HCT116 (cell line): ENCODE measurements around the gene HOXB3. TPM values are rescaled to one million over a fixed set of nuclear protein-coding genes. Genes with fewer than 3 reads are reported as not detected.

Experiments used
- ATAC-seq: fragments of 200-7000 bp; cut with Tn5 transposase; 2 replicates; pipeline ENCODE4 v1.9.1; 2020; ENCODE audit warnings: mild to moderate bottlenecking, moderate library complexity
- BruUV-seq: library from RNA; stranded (reverse); fragments of 400-500 nt; replicated peaks from 2 replicates; lab custom pipeline; 2021; lab: Mats Ljungman, UMichigan
- CTCF ChIA-PET: fragments of 300-600 bp; sonication (Branson Sonifier 250); formaldehyde crosslinking; loops from one replicate; lab custom pipeline; 2021; ENCODE audit warnings: antibody characterized with exemption; lab: Charles Lee
- POLR2A ChIA-PET: fragments of 300-600, 350-600 bp; sonication (Branson Sonifier 250); formaldehyde crosslinking; loops from one replicate; lab custom pipeline; 2021; ENCODE audit warnings: antibody characterized with exemption; lab: Charles Lee
- RAD21 ChIA-PET, 2 experiments: fragments of 300-600 bp; sonication (Branson Sonifier 250); formaldehyde crosslinking; loops; one replicate each; lab custom pipeline; 2023; ENCODE audit warnings: low total read pairs in 2 of 2; ENCODE audit not compliant: uncharacterized antibody in 2 of 2, unreplicated experiment in 2 of 2, low non-redundant PET in 1 of 2; lab: Charles Lee
- DNase-seq: peaks from one replicate; pipeline ENCODE4 v3.0.0-alpha.2; 2010; ENCODE audit warnings: low read depth, low spot score
- H2AFZ ChIP-seq: fragments of 200-600 bp; shearing (Covaris generic), sonication (generic); 2 replicates; pipeline ENCODE4 v1.6.1; 2017; ENCODE audit warnings: low read depth, mixed run types, mixed read lengths, antibody characterized with exemption, low read length; ENCODE audit not compliant: poor library complexity, severe bottlenecking
- H3K27ac ChIP-seq: 2 replicates; pipeline ENCODE4 v1.5.1; 2012; ENCODE audit warnings: low read depth, low read length
- H3K27me3 ChIP-seq: fragments of 200-600 bp; sonication (generic); 2 replicates; pipeline ENCODE4 v1.6.1; 2016; ENCODE audit warnings: mixed run types, low read length, mixed read lengths; ENCODE audit not compliant: insufficient read depth
- H3K36me3 ChIP-seq, 2 experiments: fragments of 200-500 bp in 1 of 2; fragments of 200-600 bp in 1 of 2; sonication (Bioruptor generic) in 1 of 2; sonication (generic) in 1 of 2; 2 replicates each; pipeline versions ENCODE4 v1.5.1 to v1.6.1; 2014 to 2016; ENCODE audit warnings: low read length in 2 of 2, inconsistent platforms in 1 of 2, mixed read lengths in 1 of 2, mixed run types in 1 of 2; ENCODE audit not compliant: insufficient read depth in 2 of 2, control insufficient read depth in 1 of 2
- H3K4me1 ChIP-seq, 2 experiments: fragments of 200-600 bp in 1 of 2; sonication (generic) in 1 of 2; 2 replicates each; pipeline versions ENCODE4 v1.5.1 to v1.6.1; 2012 to 2017; ENCODE audit warnings: low read length in 2 of 2, inconsistent platforms in 1 of 2, mild to moderate bottlenecking in 1 of 2, mixed read lengths in 1 of 2, mixed run types in 1 of 2, moderate library complexity in 1 of 2; ENCODE audit not compliant: insufficient read depth in 2 of 2, control insufficient read depth in 1 of 2
- H3K4me2 ChIP-seq: fragments of 200-600 bp; sonication (generic); 2 replicates; pipeline ENCODE4 v1.6.1; 2017; ENCODE audit warnings: mixed run types, low read length, mixed read lengths
- H3K4me3 ChIP-seq, 2 experiments: fragments of 200-600 bp in 1 of 2; sonication (generic) in 1 of 2; replicated peaks in 1 of 2; 2 replicates each; pipeline ENCODE4 v1.5.1; 2011 to 2016; ENCODE audit warnings: low read length in 2 of 2, control low read depth in 1 of 2, low read depth in 1 of 2, mild to moderate bottlenecking in 1 of 2, mixed read lengths in 1 of 2, mixed run types in 1 of 2
- H3K79me2 ChIP-seq: fragments of 200-600 bp; sonication (generic); 2 replicates; pipeline ENCODE4 v1.6.1; 2017; ENCODE audit warnings: mild to moderate bottlenecking, mixed run types, low read length, moderate library complexity, mixed read lengths; ENCODE audit not compliant: insufficient read depth
- H3K9ac ChIP-seq: fragments of 200-600 bp; sonication (generic); 2 replicates; pipeline ENCODE4 v1.6.1; 2016; ENCODE audit warnings: low read length, mixed read lengths
- H3K9me2 ChIP-seq: fragments of 200-600 bp; sonication (generic), shearing (Covaris generic); 2 replicates; pipeline ENCODE4 v1.6.1; 2017; ENCODE audit warnings: mixed run types, mild to moderate bottlenecking, moderate library complexity; ENCODE audit not compliant: insufficient read depth
- H3K9me3 ChIP-seq, 2 experiments: fragments of 200-500 bp in 1 of 2; fragments of 200-600 bp in 1 of 2; sonication (Bioruptor generic) in 1 of 2; sonication (generic) in 1 of 2; 2 replicates each; pipeline ENCODE4 v1.6.1; 2014 to 2017; ENCODE audit warnings: low read length in 2 of 2, mixed read lengths in 2 of 2, inconsistent platforms in 1 of 2, low read depth in 1 of 2, mild to moderate bottlenecking in 1 of 2, mixed run types in 1 of 2, moderate library complexity in 1 of 2; ENCODE audit not compliant: control insufficient read depth in 1 of 2, insufficient read depth in 1 of 2
- H4K20me1 ChIP-seq: fragments of 200-600 bp; sonication (generic), shearing (Covaris generic); 2 replicates; pipeline ENCODE4 v1.6.1; 2017; ENCODE audit warnings: mixed run types, mild to moderate bottlenecking, moderate library complexity; ENCODE audit not compliant: insufficient read depth
- CBX3 ChIP-seq: IDR thresholded peaks from 2 replicates; pipeline ENCODE4 v1.6.1; 2012; ENCODE audit warnings: low read depth
- CEBPB ChIP-seq: IDR thresholded peaks from 2 replicates; pipeline ENCODE4 v1.6.1; 2012; ENCODE audit warnings: low read depth
- CTCF ChIP-seq, 3 experiments: fragments of 200-600 bp in 1 of 3; sonication (generic) in 1 of 3; IDR thresholded peaks in 2 of 3; conservative IDR thresholded peaks in 1 of 3; 2 replicates each; pipeline ENCODE4 v1.5.1; 2012 to 2017; ENCODE audit warnings: low read depth in 2 of 3, low read length in 2 of 3, antibody characterized with exemption in 1 of 3, borderline replicate concordance in 1 of 3, control low read depth in 1 of 3, mild to moderate bottlenecking in 1 of 3, mixed read lengths in 1 of 3, mixed run types in 1 of 3, moderate library complexity in 1 of 3; ENCODE audit not compliant: insufficient read depth in 1 of 3
- ELF1 ChIP-seq: IDR thresholded peaks from 2 replicates; pipeline ENCODE4 v1.6.1; 2012; ENCODE audit warnings: low read depth, borderline replicate concordance
- EZH2 ChIP-seq: fragments of 200-600 bp; sonication (generic); IDR thresholded peaks from 2 replicates; pipeline ENCODE4 v1.6.1; 2017; ENCODE audit warnings: antibody characterized with exemption, mixed run types
- EZH2phosphoT487 ChIP-seq: fragments of 200-600 bp; IDR thresholded peaks from 2 replicates; pipeline ENCODE4 v1.6.1; 2018; ENCODE audit warnings: antibody characterized with exemption, borderline replicate concordance
- FOSL1 ChIP-seq: IDR thresholded peaks from 2 replicates; pipeline ENCODE4 v1.6.1; 2012; ENCODE audit warnings: low read depth
- MAX ChIP-seq: IDR thresholded peaks from 2 replicates; pipeline ENCODE4 v1.6.1; 2012
- POLR2A ChIP-seq: IDR thresholded peaks from 2 replicates; pipeline ENCODE4 v1.7.0; 2011; ENCODE audit warnings: borderline replicate concordance; ENCODE audit not compliant: insufficient read depth, insufficient read length; ENCODE audit errors: extremely low read depth
- POLR2AphosphoS5 ChIP-seq: IDR thresholded peaks from 2 replicates; pipeline ENCODE4 v1.6.1; 2011; ENCODE audit warnings: mild to moderate bottlenecking, low read depth, low read length, moderate library complexity
- RAD21 ChIP-seq: IDR thresholded peaks from 2 replicates; pipeline ENCODE4 v1.6.1; 2012; ENCODE audit warnings: low read depth, mild to moderate bottlenecking
- REST ChIP-seq: IDR thresholded peaks from 2 replicates; pipeline ENCODE4 v1.6.1; 2012; ENCODE audit warnings: low read depth
- SIN3A ChIP-seq: IDR thresholded peaks from 2 replicates; pipeline ENCODE4 v1.6.1; 2012; ENCODE audit warnings: low read depth
- SP1 ChIP-seq: IDR thresholded peaks from 2 replicates; pipeline ENCODE4 v1.6.1; 2012; ENCODE audit warnings: low read depth
- SRF ChIP-seq: IDR thresholded peaks from 2 replicates; pipeline ENCODE4 v1.6.1; 2012; ENCODE audit warnings: low read depth
- TCF7L2 ChIP-seq: IDR thresholded peaks from 2 replicates; pipeline ENCODE4 v1.7.0; 2011; ENCODE audit warnings: borderline replicate concordance, inconsistent platforms; ENCODE audit not compliant: insufficient read depth, insufficient read length; ENCODE audit errors: extremely low read depth
- ZFX ChIP-seq: fragments of 450-650 bp; IDR thresholded peaks from 2 replicates; pipeline ENCODE4 v1.6.1; 2017
- intact Hi-C: fragments of 100-400 bp; cut with micrococcal nuclease; formaldehyde crosslinking; loops from 2 replicates; pipeline ENCODE4 v1.10.0; 2022
- total RNA-seq: library from RNA; stranded (reverse); gene quantifications from one replicate; pipeline ENCODE4 v1.2.1, GENCODE V29; 2021; ENCODE audit not compliant: unreplicated experiment
- TF ChIP-seq, protein P1 (sequence below): IDR thresholded peaks from 2 replicates; pipeline ENCODE4 v1.6.1; 2012

HOXB3 gene
- total RNA-seq, 1 experiment from 2014 or later = 19.8 TPM

- H3K4me2 ChIP-seq = no peak overlapping the region
- no peaks in the 10 kb centered on the region; a peak in 1 of 4 replicates for H3K36me3 ChIP-seq
- RAD21 ChIA-PET = no interaction called here
- no peaks in the 10 kb centered on the region for H3K9me2 ChIP-seq
- peaks cover 20% of the 10 kb centered on the region for H3K79me2 ChIP-seq
- intact Hi-C loops = no loop called here
- DNase-seq (no peak), ATAC-seq (no peak)
- TF ChIP-seq EZH2phosphoT487 (no peak), CEBPB (no peak), SIN3A (no peak), CTCF (IDR thresholded peaks at IDR 0.05 in 2 of 3, conservative IDR thresholded peaks at IDR 0.05 in 1 of 3; ENCODE audit: borderline replicate concordance in 1 of 3, insufficient read depth in 1 of 3, low read depth in 2 of 3, low read length in 2 of 3) (no peak), EZH2 (no peak), RAD21 (no peak), TCF7L2 (no peak), POLR2A (no peak), ELF1 (no peak), REST (no peak), POLR2AphosphoS5 (no peak), FOSL1 (no peak), SRF (no peak), ZFX (no peak), MAX (no peak), SP1 (no peak), CBX3 (no peak)
- TF ChIP-seq, protein P1, sequence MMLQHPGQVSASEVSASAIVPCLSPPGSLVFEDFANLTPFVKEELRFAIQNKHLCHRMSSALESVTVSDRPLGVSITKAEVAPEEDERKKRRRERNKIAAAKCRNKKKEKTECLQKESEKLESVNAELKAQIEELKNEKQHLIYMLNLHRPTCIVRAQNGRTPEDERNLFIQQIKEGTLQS = no peak
- no peak overlapping the region for H3K27ac ChIP-seq
- H3K4me3 ChIP-seq = no peak overlapping the region
- H3K9ac ChIP-seq = no peak overlapping the region
- CTCF ChIA-PET = interaction anchor here (1.0 to 1.4 kb wide), 4 partner anchors 10 to 497 kb away, joined by 3 to 5 read pairs (median 4); no protein-coding TSS in a partner anchor
- no peaks in the 10 kb centered on the region for H4K20me1 ChIP-seq
- BruUV-seq = no TSS peak
- no peaks in the 10 kb centered on the region for H3K27me3 ChIP-seq
- H3K4me1 ChIP-seq = peaks cover 15 to 27% of the 10 kb centered on the region in 2 experiments
- no peaks in the 10 kb centered on the region for H3K9me3 ChIP-seq
- no peak overlapping the region for H2AFZ ChIP-seq
- POLR2A ChIA-PET = interaction anchor here (1.4 kb wide), 1 partner anchor 11 kb away, joined by 3 read pairs; no protein-coding TSS in a partner anchor
Measured at GRCh38 chr17:48628649-48629410, 38.8 kb upstream of the HOXB3 start.
